ENCODE data around the gene CXXC5. TPM values are rescaled to one million over a fixed set of nuclear protein-coding genes. Genes with fewer than 3 reads are reported as not detected.

The CXXC5 gene
- total RNA-seq, 8 experiments from 2014 or later = 14.2 to 140 (median 95.8) TPM

DNA sequence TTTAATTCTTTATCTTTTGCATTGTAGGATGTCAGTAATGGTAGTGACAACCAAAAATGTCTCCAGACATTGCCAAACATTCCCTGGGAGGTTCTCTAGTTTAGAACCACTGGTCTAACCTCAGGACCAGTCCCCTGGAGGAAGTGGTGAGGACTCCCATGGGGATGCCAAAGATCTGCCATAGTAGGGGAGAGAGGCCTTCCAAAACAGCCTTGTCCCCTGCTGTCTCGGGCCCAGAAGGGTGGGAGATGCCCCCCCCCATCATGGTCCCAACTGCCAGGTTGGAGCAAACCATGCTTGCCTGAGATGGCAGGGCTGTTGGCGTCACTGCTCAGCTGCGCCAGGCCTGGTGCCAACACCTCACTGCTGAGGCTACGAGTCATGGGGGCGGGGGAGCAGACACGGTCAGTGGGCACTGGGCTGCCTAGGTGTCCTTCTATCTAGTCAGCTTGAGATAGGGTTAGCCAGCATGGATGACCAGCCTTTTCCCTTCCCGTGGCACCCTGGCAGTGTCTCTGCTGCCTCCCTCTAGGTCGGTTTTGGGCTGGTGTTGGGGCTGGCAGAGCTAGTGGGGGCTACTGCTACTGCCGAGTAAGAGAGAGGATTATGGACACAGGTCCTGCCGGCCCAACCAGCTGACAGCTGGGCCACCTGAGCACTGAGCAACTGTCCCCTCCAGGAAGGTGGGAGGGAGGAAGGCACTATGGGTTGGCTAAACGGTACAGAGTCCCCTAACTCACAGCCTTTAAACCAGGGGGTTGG lies 8.3 kb upstream of the CXXC5 start:
- Histone ChIP-seq H3K4me3 (no peak overlapping the region), H3K4me1 (replicated peaks in 1 of 2) (peaks cover 80 to 91% of the 10 kb centered on the region in 2 donors), H3K27ac (peak overlapping the region; percentile 90 to 98)
- in situ Hi-C loops (cut with MboI; ENCODE audit: low pct_unique_long_range_greater_than_20kb in 2 of 9, low sequenced_read_pairs in 9 of 9, unreplicated experiment in 9 of 9) = loop anchor here in 8 of 9 experiments (10.0 to 25.0 kb wide), 3 partner anchors 123 to 323 kb away; no protein-coding TSS in a partner anchor
- no peak for ATAC-seq (replicated peaks in 6 of 8)
- 60 to 92% (median 86%) methylated on average over 1 to 4 of the region's 11 CpGs; no CpG with 5 or more reads in 7 of the 10 experiments for WGBS, 10 experiments

- whole genome bisulfite sequencing, 10 experiments = 80 to 100% (median 91%) methylated on average over 1 to 5 of the region's 13 CpGs; no CpG with 5 or more reads in 6 of the 10 experiments
- H3K4me3 ChIP-seq = no peak overlapping the region
- in situ Hi-C loops (cut with MboI; ENCODE audit: low pct_unique_long_range_greater_than_20kb in 2 of 9, low sequenced_read_pairs in 9 of 9, unreplicated experiment in 9 of 9) = loop anchor here in 8 of 9 experiments (10.0 to 25.0 kb wide), 3 partner anchors 122 to 322 kb away; no protein-coding TSS in a partner anchor
These were observed 7.6 kb upstream of the CXXC5 start for GRCh38 chr5:139640421-139641115.

DNA sequence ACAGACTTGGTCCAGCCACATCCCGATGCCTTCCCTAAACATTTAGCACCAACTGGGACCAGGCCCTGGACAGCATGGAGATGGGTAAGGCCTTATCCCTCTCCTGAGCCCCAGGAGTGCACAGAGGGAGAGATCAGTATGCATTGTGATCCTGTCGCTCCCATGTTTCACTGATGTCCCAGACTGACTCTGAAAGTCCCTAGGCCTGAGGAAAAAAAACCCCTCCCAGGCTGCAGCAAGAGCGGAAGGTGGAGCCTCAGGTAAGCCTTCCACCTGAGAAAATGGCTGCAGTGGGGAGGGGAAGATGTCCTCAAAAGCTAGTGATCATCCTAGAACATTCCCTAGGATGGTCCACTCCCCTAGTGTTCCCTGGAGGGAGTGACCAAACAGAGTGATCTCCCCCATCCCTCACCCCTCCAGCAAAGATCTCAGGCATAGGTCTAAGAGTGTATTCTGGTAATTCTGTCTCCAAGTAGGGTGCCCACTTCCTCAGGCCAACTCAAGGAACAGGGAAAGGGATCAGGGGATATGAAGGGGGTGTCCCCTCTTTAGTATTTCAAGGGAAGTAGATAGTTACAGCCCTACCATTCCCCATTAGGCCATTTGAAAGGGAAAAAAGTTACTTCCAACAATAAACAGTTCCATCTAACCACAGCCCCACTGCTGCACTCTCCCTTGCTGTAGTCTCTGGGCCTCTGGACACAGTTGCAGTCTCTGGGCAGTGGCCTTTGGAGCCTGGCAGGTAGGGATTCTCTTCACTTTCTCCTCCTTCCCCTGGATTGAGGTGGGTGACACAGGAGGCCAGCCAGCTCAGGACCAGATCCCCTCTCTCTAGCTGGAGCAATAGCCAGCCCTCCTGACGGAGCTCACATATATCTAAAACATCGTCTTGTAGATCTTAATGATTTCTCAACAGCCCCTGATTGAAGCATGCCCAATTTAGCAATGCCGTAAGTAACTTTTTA lies 6.8 kb upstream of the CXXC5 start:
- in situ Hi-C loops (cut with MboI; ENCODE audit: low pct_unique_long_range_greater_than_20kb in 2 of 9, low sequenced_read_pairs in 9 of 9, unreplicated experiment in 9 of 9) = loop anchor here in 8 of 9 experiments (10.0 to 25.0 kb wide), 3 partner anchors 121 to 321 kb away; no protein-coding TSS in a partner anchor
- ATAC-seq (replicated peaks in 6 of 8) = no peak
- no peak overlapping the region for H3K4me3 ChIP-seq
- peaks cover 74 to 79% of the 10 kb centered on the region in 2 donors for H3K4me1 ChIP-seq (replicated peaks in 1 of 2)
- WGBS, 10 experiments = 73 to 100% (median 92%) methylated on average over 1 to 3 of the region's 6 CpGs
- peak overlapping the region in 1 of 2 donors; percentile 98 for H3K27ac ChIP-seq

More at GRCh38 chr5:139640421-139641115, 7.6 kb upstream of the CXXC5 start:
- no peak for ATAC-seq (replicated peaks in 6 of 8)
- H3K4me1 ChIP-seq (replicated peaks in 1 of 2) = peaks cover 80 to 85% of the 10 kb centered on the region in 2 donors
- peak overlapping the region in 1 of 2 donors; percentile 98 for H3K27ac ChIP-seq

DNA sequence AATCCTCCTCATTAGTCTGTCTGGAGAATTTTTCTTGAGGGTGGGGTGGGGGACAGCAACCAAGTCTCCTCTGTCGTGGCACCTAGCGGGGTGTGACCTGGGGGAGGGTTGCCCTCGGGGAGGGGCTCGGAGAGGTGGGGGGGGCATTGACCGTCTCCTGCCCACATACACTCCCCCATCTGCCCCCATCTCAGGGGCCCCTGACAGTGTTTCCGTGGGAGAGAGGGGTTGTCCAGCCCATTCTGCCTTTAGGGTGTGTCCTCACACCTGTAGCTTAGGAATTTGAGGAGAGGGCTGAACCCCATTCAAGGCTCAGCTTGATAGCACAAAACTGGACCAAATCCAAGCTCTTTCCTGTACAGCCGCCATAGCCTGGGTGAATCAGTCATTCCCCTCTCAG lies 5.9 kb upstream of the CXXC5 start:
- Histone ChIP-seq H3K4me3 (no peak overlapping the region), H3K4me1 (replicated peaks in 1 of 2) (peaks cover 74 to 79% of the 10 kb centered on the region in 2 donors), H3K27ac (no peak overlapping the region)
- in situ Hi-C loops (cut with MboI; ENCODE audit: low pct_unique_long_range_greater_than_20kb in 2 of 9, low sequenced_read_pairs in 9 of 9, unreplicated experiment in 9 of 9) = loop anchor here in 8 of 9 experiments (10.0 to 25.0 kb wide), 3 partner anchors 120 to 320 kb away; no protein-coding TSS in a partner anchor
- 70 to 100% (median 85%) methylated on average over 1 to 2 of the region's 7 CpGs; no CpG with 5 or more reads in 6 of the 10 experiments for WGBS, 10 experiments
- ATAC-seq (replicated peaks in 6 of 8) = no peak

- Histone ChIP-seq H3K4me3 (no peak overlapping the region), H3K4me1 (replicated peaks in 1 of 2) (peaks cover 75 to 78% of the 10 kb centered on the region in 2 donors), H3K27ac (peak overlapping the region in 1 of 2 donors; percentile 35)
- peak in 3 of 8 experiments; percentile 17 to 40 (median 25) for ATAC-seq (replicated peaks in 6 of 8)
- WGBS, 10 experiments = 22 to 31% methylated on average over 5 to 6 of the region's 16 CpGs; no CpG with 5 or more reads in 8 of the 10 experiments
- in situ Hi-C loops (cut with MboI; ENCODE audit: low pct_unique_long_range_greater_than_20kb in 2 of 9, low sequenced_read_pairs in 9 of 9, unreplicated experiment in 9 of 9) = loop anchor here in 8 of 9 experiments (10.0 to 25.0 kb wide), 3 partner anchors 119 to 319 kb away; no protein-coding TSS in a partner anchor
These were observed 5.0 kb upstream of the CXXC5 start for GRCh38 chr5:139642891-139643871.

DNA sequence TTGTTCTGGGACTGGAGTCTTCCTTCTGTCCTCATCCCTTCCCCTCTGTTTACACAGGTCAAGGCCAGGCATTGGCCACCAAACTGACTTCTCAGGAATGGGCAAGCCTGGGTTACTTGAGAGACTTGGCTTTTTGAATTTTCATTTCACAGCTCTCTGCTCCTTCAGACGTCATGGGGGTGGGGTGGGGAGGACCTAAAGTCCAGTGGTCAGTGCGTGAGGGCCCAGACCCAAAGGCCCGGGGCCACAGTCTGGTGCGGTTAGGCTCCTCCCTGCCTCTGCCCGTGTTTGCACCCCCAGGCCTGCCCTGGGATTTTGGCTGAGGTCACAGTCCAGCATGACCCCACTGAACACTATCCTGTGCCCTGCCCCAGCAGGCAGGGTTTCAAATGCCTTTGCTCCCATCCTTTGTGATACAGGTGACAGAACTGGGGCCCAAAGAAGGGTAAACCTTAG lies 4.1 kb upstream of the CXXC5 start:
- no peak overlapping the region for H3K27ac ChIP-seq
- no peak overlapping the region for H3K4me3 ChIP-seq
- in situ Hi-C loops (cut with MboI; ENCODE audit: low pct_unique_long_range_greater_than_20kb in 2 of 9, low sequenced_read_pairs in 9 of 9, unreplicated experiment in 9 of 9) = loop anchor here in 8 of 9 experiments (10.0 to 25.0 kb wide), 3 partner anchors 118 to 318 kb away; no protein-coding TSS in a partner anchor
- whole genome bisulfite sequencing, 10 experiments = 20 to 40% (median 20%) methylated on average over 1 of the region's 5 CpGs; no CpG with 5 or more reads in 7 of the 10 experiments
- peaks cover 66 to 69% of the 10 kb centered on the region in 2 donors for H3K4me1 ChIP-seq (replicated peaks in 1 of 2)
- no peak for ATAC-seq (replicated peaks in 6 of 8)

- Histone ChIP-seq H3K4me3 (no peak overlapping the region), H3K27ac (no peak overlapping the region), H3K4me1 (replicated peaks in 1 of 2) (peaks cover 58 to 61% of the 10 kb centered on the region in 2 donors)
- 80 to 100% (median 91%) methylated on average over 1 to 3 of the region's 3 CpGs; no CpG with 5 or more reads in 5 of the 10 experiments for WGBS, 10 experiments
- in situ Hi-C loops (cut with MboI; ENCODE audit: low pct_unique_long_range_greater_than_20kb in 2 of 9, low sequenced_read_pairs in 9 of 9, unreplicated experiment in 9 of 9) = loop anchor here in 8 of 9 experiments (10.0 to 25.0 kb wide), 3 partner anchors 117 to 317 kb away; no protein-coding TSS in a partner anchor
- ATAC-seq (replicated peaks in 6 of 8) = no peak
These were observed 3.3 kb upstream of the CXXC5 start for GRCh38 chr5:139644646-139645429.

- H3K4me1 ChIP-seq (replicated peaks in 1 of 2) = peaks cover 52 to 55% of the 10 kb centered on the region in 2 donors
- 90 to 100% (median 100%) methylated on average over 1 to 3 of the region's 3 CpGs; no CpG with 5 or more reads in 6 of the 10 experiments for WGBS, 10 experiments
- in situ Hi-C loops (cut with MboI; ENCODE audit: low pct_unique_long_range_greater_than_20kb in 2 of 9, low sequenced_read_pairs in 9 of 9, unreplicated experiment in 9 of 9) = loop anchor here in 8 of 9 experiments (10.0 to 25.0 kb wide), 3 partner anchors 117 to 317 kb away; no protein-coding TSS in a partner anchor
- no peak overlapping the region for H3K4me3 ChIP-seq
- H3K27ac ChIP-seq = no peak overlapping the region
- no peak for ATAC-seq (replicated peaks in 6 of 8)
These were observed 2.7 kb upstream of the CXXC5 start for GRCh38 chr5:139645430-139645871.

- in situ Hi-C loops (cut with MboI; ENCODE audit: low pct_unique_long_range_greater_than_20kb in 2 of 9, low sequenced_read_pairs in 9 of 9, unreplicated experiment in 9 of 9) = loop anchor here in 8 of 9 experiments (10.0 to 25.0 kb wide), 3 partner anchors 116 to 316 kb away; no protein-coding TSS in a partner anchor
- Histone ChIP-seq H3K27ac (peak overlapping the region in 1 of 2 donors; percentile 95), H3K4me1 (replicated peaks in 1 of 2) (peaks cover 46 to 49% of the 10 kb centered on the region in 2 donors), H3K4me3 (no peak overlapping the region)
- 92 to 100% (median 100%) methylated on average over 1 to 2 of the region's 3 CpGs; no CpG with 5 or more reads in 4 of the 10 experiments for WGBS, 10 experiments
- ATAC-seq (replicated peaks in 6 of 8) = no peak
These were observed 2.0 kb upstream of the CXXC5 start for GRCh38 chr5:139646111-139646510.

DNA sequence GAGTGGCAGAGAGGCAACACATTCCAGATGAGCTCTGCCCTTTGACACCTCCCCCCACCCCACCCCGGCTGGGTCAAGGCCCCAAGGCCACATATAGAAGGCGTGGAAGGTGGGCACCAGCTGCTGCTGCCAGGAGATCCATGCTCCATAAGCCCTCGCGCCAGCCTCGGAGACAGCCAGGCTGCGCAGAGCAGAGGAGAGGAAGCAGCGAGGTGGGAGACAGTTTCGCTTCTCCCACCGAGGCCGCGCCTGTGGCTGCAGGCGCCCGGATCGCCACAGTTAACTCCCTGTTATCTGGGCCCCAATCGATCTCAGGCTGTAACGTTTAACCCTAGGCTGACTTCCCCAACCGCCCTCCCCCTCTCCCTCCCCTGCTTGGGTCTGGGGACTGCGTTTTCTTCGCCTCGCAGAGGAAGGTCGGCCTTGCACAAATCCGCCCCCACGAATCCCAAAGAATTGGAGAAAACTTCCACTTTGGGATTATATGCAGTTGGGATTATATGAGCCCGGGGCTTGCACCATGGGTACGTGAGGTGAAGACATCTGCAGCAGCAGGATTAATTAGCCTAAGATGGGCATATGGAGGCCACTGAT lies 1.1 kb upstream of the CXXC5 start:
- Histone ChIP-seq H3K4me1 (replicated peaks in 1 of 2) (peaks cover 40 to 47% of the 10 kb centered on the region in 2 donors), H3K27ac (peak overlapping the region; percentile 87 to 95), H3K4me3 (peak overlapping the region; percentile 52 to 97 (median 96))
- WGBS, 10 experiments = 4 to 20% methylated on average over 1 to 4 of the region's 25 CpGs; no CpG with 5 or more reads in 8 of the 10 experiments
- in situ Hi-C loops (cut with MboI; ENCODE audit: low pct_unique_long_range_greater_than_20kb in 2 of 9, low sequenced_read_pairs in 9 of 9, unreplicated experiment in 9 of 9) = loop anchor here in 8 of 9 experiments (10.0 to 25.0 kb wide), 3 partner anchors 115 to 315 kb away; no protein-coding TSS in a partner anchor
- ATAC-seq (replicated peaks in 6 of 8) = no peak

All from motor neuron (in vitro differentiated cells).